Tibial artery (tissue), 4 donors: Measurements from ENCODE around the gene EXOC8.

Experiments
- DNase-seq, 2 donors: peaks; one replicate each; pipeline ENCODE4 v3.0.0-alpha.2; 2019
- H3K27ac ChIP-seq, 2 donors: fragments of 200-600 bp; sonication (generic) in 1 of 2; 1 replicate in 1 of 2; 2 replicates in 1 of 2; pipeline ENCODE4 v1.5.1; 2018 to 2019; ENCODE audit warnings: mild to moderate bottlenecking in 1 of 2
- H3K27me3 ChIP-seq, 2 donors: fragments of 200-600 bp; sonication (generic) in 1 of 2; one replicate each; pipeline versions ENCODE4 v1.5.1 to v1.6.0; 2016 to 2019
- H3K36me3 ChIP-seq, 3 donors: fragments of 200-600 bp; sonication (generic) in 2 of 3; one replicate each; pipeline ENCODE4 v1.5.1; 2016 to 2019; ENCODE audit warnings: mild to moderate bottlenecking in 2 of 3
- H3K4me1 ChIP-seq, 4 donors: fragments of 200-600 bp; sonication (generic) in 2 of 4; 1 replicate in 3 of 4; 2 replicates in 1 of 4; pipeline ENCODE4 v1.5.1; 2016 to 2019
- H3K4me3 ChIP-seq, 2 donors: fragments of 200-600 bp; sonication (generic) in 1 of 2; 1 replicate in 1 of 2; 2 replicates in 1 of 2; pipeline ENCODE4 v1.5.1; 2018 to 2019; ENCODE audit warnings: mild to moderate bottlenecking in 2 of 2
- H3K9me3 ChIP-seq, 3 donors: fragments of 200-600 bp; sonication (generic) in 1 of 3; one replicate each; pipeline ENCODE4 v1.5.1; 2016 to 2019
- intact Hi-C: fragments of 100-400 bp; cut with DNase I; formaldehyde crosslinking; loops from one replicate; pipeline ENCODE4 v1.15.0; 2023; ENCODE audit warnings: low total_unique reads
- TF ChIP-seq, protein P1 (sequence below), 2 experiments: fragments of 200-600 bp in 1 of 2; fragments of 450-650 bp in 1 of 2; IDR thresholded peaks; one replicate each; pipeline ENCODE4 v1.5.1; 2017 to 2019; ENCODE audit warnings: antibody characterized with exemption in 2 of 2, mild to moderate bottlenecking in 1 of 2, moderate library complexity in 1 of 2

Gene EXOC8

DNA sequence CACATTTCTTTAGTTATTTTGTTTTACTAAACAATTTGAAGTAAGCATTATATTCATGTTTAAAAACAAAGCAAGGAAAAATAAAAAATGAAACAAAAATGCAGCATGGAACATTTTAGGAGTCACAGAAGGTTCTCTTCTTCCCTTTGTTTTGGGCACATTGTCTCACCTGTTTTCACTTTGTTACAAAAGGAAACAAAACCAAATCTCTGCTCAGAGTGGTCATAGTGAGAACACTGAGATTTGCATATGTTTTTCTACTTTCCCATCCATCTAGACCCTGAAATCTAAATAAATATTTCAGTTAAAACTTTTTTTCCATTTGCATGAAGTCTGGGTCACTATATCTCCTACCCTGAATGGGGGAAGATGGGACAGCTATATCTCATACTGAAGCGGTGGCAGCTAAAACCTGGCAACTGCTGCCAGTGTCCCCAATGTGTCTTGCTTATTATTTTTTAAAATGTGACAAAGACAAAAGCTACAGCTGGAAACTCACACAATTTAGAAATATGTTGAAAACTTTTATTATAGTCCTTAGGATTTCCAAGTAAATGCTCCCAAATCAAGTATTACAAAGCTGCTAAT, 3.5 kb downstream of the EXOC8 start:
- TF ChIP-seq, protein P1, sequence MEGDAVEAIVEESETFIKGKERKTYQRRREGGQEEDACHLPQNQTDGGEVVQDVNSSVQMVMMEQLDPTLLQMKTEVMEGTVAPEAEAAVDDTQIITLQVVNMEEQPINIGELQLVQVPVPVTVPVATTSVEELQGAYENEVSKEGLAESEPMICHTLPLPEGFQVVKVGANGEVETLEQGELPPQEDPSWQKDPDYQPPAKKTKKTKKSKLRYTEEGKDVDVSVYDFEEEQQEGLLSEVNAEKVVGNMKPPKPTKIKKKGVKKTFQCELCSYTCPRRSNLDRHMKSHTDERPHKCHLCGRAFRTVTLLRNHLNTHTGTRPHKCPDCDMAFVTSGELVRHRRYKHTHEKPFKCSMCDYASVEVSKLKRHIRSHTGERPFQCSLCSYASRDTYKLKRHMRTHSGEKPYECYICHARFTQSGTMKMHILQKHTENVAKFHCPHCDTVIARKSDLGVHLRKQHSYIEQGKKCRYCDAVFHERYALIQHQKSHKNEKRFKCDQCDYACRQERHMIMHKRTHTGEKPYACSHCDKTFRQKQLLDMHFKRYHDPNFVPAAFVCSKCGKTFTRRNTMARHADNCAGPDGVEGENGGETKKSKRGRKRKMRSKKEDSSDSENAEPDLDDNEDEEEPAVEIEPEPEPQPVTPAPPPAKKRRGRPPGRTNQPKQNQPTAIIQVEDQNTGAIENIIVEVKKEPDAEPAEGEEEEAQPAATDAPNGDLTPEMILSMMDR (IDR thresholded peaks at IDR 0.05) = no peak
- Histone ChIP-seq H3K27ac (no peak overlapping the region), H3K27me3 (no peaks in the 10 kb centered on the region), H3K4me3 (peak overlapping the region; percentile 93 to 97), H3K9me3 (no peaks in the 10 kb centered on the region), H3K36me3 (peaks cover 5% of the 10 kb centered on the region in 3 donors), H3K4me1 (peaks cover 5 to 51% (median 31%) of the 10 kb centered on the region in 4 donors)
- DNase-seq = no peak
- intact Hi-C loops = no loop called here

DNA sequence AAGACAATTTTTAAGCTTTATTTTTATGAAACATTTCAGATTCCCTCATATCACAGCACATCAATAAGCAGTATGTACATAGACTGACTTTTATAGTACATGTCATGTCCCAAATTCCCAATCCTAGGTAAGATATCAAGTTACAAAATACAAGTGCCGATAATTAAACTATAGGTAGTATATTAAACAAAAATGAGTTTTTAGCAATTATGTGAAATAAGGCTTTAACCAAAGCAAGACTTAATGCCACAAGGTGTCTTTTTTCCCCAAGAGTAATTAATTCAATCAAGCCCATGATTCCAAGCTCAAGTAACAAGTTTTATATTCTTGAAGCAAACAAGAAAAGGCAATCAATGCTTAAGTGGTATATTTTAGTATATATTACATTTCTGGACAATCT, 4.9 kb downstream of the EXOC8 start:
- H3K27ac ChIP-seq = no peak overlapping the region
- peaks cover 5% of the 10 kb centered on the region in 3 donors for H3K36me3 ChIP-seq
- TF ChIP-seq, protein P1 (IDR thresholded peaks at IDR 0.05) = no peak
- DNase-seq = no peak
- H3K4me1 ChIP-seq = peaks cover 5 to 47% (median 29%) of the 10 kb centered on the region in 4 donors
- H3K4me3 ChIP-seq = no peak overlapping the region
- intact Hi-C loops = no loop called here
- H3K9me3 ChIP-seq = no peaks in the 10 kb centered on the region
- H3K27me3 ChIP-seq = no peaks in the 10 kb centered on the region

DNA sequence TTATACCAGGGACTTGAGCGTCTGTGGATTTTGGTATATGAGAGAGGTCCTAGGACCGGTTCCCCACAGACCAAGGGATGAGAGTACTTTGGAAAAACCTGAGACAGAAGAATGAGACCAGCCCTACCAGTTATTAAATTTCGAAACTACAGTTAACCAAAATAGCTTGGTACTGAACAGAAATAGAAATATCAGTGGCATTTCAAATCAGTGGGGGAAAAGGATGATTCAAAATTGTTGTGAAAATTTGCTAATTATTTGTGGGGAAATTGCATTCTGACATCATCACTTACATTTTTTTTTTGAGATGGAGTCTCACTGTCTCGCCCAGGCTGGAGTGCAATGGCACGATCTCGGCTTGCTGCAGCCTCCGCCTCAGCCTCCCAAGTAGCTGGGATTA, 8.2 kb downstream of the EXOC8 start:
- H3K4me1 ChIP-seq = peaks cover 0 to 20% (median 7%) of the 10 kb centered on the region in 4 donors
- no peak for DNase-seq
- H3K9me3 ChIP-seq = no peaks in the 10 kb centered on the region
- H3K4me3 ChIP-seq = no peak overlapping the region
- peaks cover 5% of the 10 kb centered on the region in 3 donors for H3K36me3 ChIP-seq
- no peak overlapping the region for H3K27ac ChIP-seq
- TF ChIP-seq, protein P1 (IDR thresholded peaks at IDR 0.05) = no peak
- intact Hi-C loops = no loop called here
- H3K27me3 ChIP-seq = no peaks in the 10 kb centered on the region

GRCh38 chr1:231327617-231328016, 10.0 kb downstream of the EXOC8 start:
- Histone ChIP-seq H3K9me3 (no peaks in the 10 kb centered on the region), H3K36me3 (peaks cover under 1 to 5% (median 5%) of the 10 kb centered on the region in 3 donors), H3K27me3 (no peaks in the 10 kb centered on the region), H3K4me1 (peaks cover 0 to 2% (median 0%) of the 10 kb centered on the region in 4 donors), H3K4me3 (no peak overlapping the region), H3K27ac (no peak overlapping the region)
- DNase-seq = no peak
- TF ChIP-seq, protein P1 (IDR thresholded peaks at IDR 0.05) = no peak
- intact Hi-C loops = no loop called here

GRCh38 chr1:231326248-231326647, 11.4 kb downstream of the EXOC8 start:
- intact Hi-C loops = no loop called here
- Histone ChIP-seq H3K9me3 (no peaks in the 10 kb centered on the region), H3K27ac (no peak overlapping the region), H3K4me3 (no peak overlapping the region), H3K36me3 (peaks cover 0 to 4% (median 0%) of the 10 kb centered on the region in 3 donors), H3K27me3 (no peaks in the 10 kb centered on the region), H3K4me1 (no peaks in the 10 kb centered on the region)
- TF ChIP-seq, protein P1 (IDR thresholded peaks at IDR 0.05) = no peak
- no peak for DNase-seq

- DNase-seq = no peak
- H3K27ac ChIP-seq = no peak overlapping the region
- H3K27me3 ChIP-seq = no peaks in the 10 kb centered on the region
- intact Hi-C loops = no loop called here
- TF ChIP-seq, protein P1 (IDR thresholded peaks at IDR 0.05) = no peak
- no peaks in the 10 kb centered on the region for H3K4me1 ChIP-seq
- no peaks in the 10 kb centered on the region for H3K36me3 ChIP-seq
- H3K9me3 ChIP-seq = no peaks in the 10 kb centered on the region
- H3K4me3 ChIP-seq = no peak overlapping the region
Observed at GRCh38 chr1:231324660-231325059, 13.0 kb downstream of the EXOC8 start.
